SK-N-SH (cell line): Measurements from ENCODE around the gene LPO.

ENCODE experiments used
- FOXM1 ChIP-seq: IDR thresholded peaks from 2 replicates; pipeline ENCODE4 v1.4.0; 2012; ENCODE audit warnings: low read depth, mild to moderate bottlenecking
- IRF3 ChIP-seq: fragments of 150-350 bp; IDR thresholded peaks from 2 replicates; pipeline ENCODE4 v1.6.1; 2016; ENCODE audit warnings: mild to moderate bottlenecking, low read depth, low read length

GRCh38 chr17:58307468-58308172 lies 69.2 kb downstream of the LPO start:
- TF ChIP-seq IRF3 (no peak), FOXM1 (no peak)
